SU-DHL-6 (cell line): Measurements from ENCODE around the gene FAT3.

Experiments
- H2AFZ ChIP-seq: fragments of 200-600 bp; sonication (generic); 2 replicates; pipeline ENCODE4 v1.6.1; 2014; ENCODE audit warnings: low read depth, mild to moderate bottlenecking, moderate library complexity, mixed read lengths, antibody characterized with exemption, low read length; ENCODE audit not compliant: severe bottlenecking
- H3F3A ChIP-seq: fragments of 200-600 bp; shearing (Covaris generic); 2 replicates; pipeline ENCODE4 v1.6.0; 2016; ENCODE audit warnings: antibody characterized with exemption, mild to moderate bottlenecking; ENCODE audit not compliant: insufficient read depth
- H3K27ac ChIP-seq: fragments of 200-600 bp; sonication (generic); 2 replicates; pipeline ENCODE4 v1.5.1; 2016; ENCODE audit warnings: low read depth, mild to moderate bottlenecking, low read length, moderate library complexity, mixed read lengths
- H3K27me3 ChIP-seq: fragments of 200-600 bp; sonication (generic), shearing (Covaris generic); 2 replicates; pipeline ENCODE4 v1.6.0; 2014; ENCODE audit warnings: mild to moderate bottlenecking, low read length
- H3K36me3 ChIP-seq: fragments of 200-600 bp; sonication (generic); 2 replicates; pipeline ENCODE4 v1.6.1; 2014; ENCODE audit warnings: mild to moderate bottlenecking, low read length, mixed read lengths
- H3K4me2 ChIP-seq: fragments of 300-600, 200-600 bp; shearing (Covaris generic), sonication (generic); 2 replicates; pipeline ENCODE4 v1.6.0; 2014; ENCODE audit warnings: low read length, low read depth, mild to moderate bottlenecking; ENCODE audit not compliant: poor library complexity, severe bottlenecking
- H3K4me3 ChIP-seq: fragments of 200-600 bp; sonication (generic); 2 replicates; pipeline ENCODE4 v1.5.1; 2014; ENCODE audit warnings: antibody characterized with exemption, low read length, mild to moderate bottlenecking, mixed read lengths; ENCODE audit not compliant: insufficient read depth, poor library complexity, severe bottlenecking
- H3K79me2 ChIP-seq: fragments of 200-600 bp; sonication (generic); 2 replicates; pipeline ENCODE4 v1.6.1; 2014; ENCODE audit warnings: mild to moderate bottlenecking, low read length, moderate library complexity; ENCODE audit not compliant: insufficient read depth
- H3K9ac ChIP-seq: fragments of 200-600 bp; sonication (generic); 2 replicates; pipeline ENCODE4 v1.7.0; 2014; ENCODE audit warnings: mild to moderate bottlenecking, low read length
- H3K9me2 ChIP-seq: fragments of 200-600 bp; sonication (generic); replicated peaks from 2 replicates; pipeline ENCODE4 v1.6.1; 2014; ENCODE audit warnings: low read length; ENCODE audit not compliant: insufficient read depth
- H3K9me3 ChIP-seq: fragments of 200-600 bp; sonication (generic); 2 replicates; pipeline ENCODE4 v1.6.1; 2014; ENCODE audit warnings: low read length, mixed read lengths; ENCODE audit not compliant: insufficient read depth
- H4K20me1 ChIP-seq: fragments of 200-600 bp; sonication (generic); 2 replicates; pipeline ENCODE4 v1.6.1; 2014; ENCODE audit warnings: low read depth, mild to moderate bottlenecking, antibody characterized with exemption, low read length, moderate library complexity, mixed read lengths
- EZH2phosphoT487 ChIP-seq: fragments of 200-600 bp; sonication (generic), shearing (Covaris generic); conservative IDR thresholded peaks from 2 replicates; pipeline ENCODE4 v1.6.1; 2018; ENCODE audit warnings: mild to moderate bottlenecking, antibody characterized with exemption, low read length, moderate library complexity, mixed read lengths
- TF ChIP-seq, protein P1 (sequence below): fragments of 200-600 bp; sonication (generic); IDR thresholded peaks from one replicate; pipeline ENCODE4 v1.5.1; 2017; ENCODE audit warnings: antibody characterized with exemption, mild to moderate bottlenecking, low read length, moderate library complexity; ENCODE audit not compliant: insufficient read depth, poor library complexity, severe bottlenecking

FAT3 gene

DNA sequence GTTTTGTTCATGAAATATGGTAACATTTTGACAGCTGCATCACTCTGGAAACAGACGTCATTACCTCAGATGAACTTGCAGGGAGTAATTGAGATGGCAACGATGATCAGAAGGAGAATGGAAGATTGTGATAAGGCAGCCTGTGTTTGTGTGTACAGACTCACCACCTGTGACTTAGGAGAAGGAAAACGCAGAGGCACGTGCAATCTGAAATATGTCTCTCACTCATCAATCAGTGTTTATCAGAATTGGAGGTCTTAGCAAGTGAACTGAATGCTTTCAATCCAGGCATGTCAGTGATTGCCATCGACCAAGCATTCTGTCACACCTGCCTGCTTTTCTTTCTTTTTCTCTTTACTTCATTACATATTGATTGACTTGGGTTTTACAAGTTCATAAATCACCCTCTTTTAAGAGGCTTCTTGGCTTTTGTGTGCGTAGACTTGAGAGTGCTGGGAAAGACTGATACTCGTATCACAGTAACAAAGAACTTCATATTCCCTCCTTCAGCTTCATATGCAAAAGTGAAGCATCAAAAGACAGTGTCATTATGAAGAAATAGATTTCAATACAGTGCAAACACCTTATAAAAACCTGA is 24.6 kb downstream of the FAT3 start:
- H3K4me2 ChIP-seq = no peak overlapping the region
- no peaks in the 10 kb centered on the region for H3K79me2 ChIP-seq
- no peaks in the 10 kb centered on the region for H3K27me3 ChIP-seq
- no peaks in the 10 kb centered on the region for H4K20me1 ChIP-seq
- no peaks in the 10 kb centered on the region for H3F3A ChIP-seq
- H2AFZ ChIP-seq = no peak overlapping the region
- H3K9me2 ChIP-seq = no peaks in the 10 kb centered on the region
- TF ChIP-seq, protein P1, sequence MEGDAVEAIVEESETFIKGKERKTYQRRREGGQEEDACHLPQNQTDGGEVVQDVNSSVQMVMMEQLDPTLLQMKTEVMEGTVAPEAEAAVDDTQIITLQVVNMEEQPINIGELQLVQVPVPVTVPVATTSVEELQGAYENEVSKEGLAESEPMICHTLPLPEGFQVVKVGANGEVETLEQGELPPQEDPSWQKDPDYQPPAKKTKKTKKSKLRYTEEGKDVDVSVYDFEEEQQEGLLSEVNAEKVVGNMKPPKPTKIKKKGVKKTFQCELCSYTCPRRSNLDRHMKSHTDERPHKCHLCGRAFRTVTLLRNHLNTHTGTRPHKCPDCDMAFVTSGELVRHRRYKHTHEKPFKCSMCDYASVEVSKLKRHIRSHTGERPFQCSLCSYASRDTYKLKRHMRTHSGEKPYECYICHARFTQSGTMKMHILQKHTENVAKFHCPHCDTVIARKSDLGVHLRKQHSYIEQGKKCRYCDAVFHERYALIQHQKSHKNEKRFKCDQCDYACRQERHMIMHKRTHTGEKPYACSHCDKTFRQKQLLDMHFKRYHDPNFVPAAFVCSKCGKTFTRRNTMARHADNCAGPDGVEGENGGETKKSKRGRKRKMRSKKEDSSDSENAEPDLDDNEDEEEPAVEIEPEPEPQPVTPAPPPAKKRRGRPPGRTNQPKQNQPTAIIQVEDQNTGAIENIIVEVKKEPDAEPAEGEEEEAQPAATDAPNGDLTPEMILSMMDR = no peak
- no peak for TF ChIP-seq EZH2phosphoT487
- H3K4me3 ChIP-seq = no peak overlapping the region
- no peak overlapping the region for H3K9ac ChIP-seq
- H3K36me3 ChIP-seq = no peaks in the 10 kb centered on the region
- no peak overlapping the region for H3K27ac ChIP-seq
- H3K9me3 ChIP-seq = no peaks in the 10 kb centered on the region

DNA sequence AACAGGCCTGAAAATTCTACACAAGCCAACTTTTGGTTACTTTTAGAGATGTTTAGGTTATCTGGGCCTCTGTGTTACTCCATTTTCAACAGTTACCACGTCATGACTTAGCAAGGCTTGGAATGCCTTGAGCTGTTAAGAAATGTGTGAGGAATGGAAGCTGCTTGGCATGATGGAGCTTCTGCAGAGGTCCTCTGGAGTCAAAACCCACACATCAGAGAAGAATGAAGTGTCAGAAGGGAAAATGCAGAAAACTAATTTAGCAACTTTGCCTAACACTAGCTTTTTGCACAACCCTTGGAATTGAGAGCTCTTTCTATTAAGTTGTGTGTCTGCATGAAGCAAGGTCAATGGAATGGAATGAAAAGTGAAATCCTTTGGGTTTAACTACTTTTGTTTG is 27.4 kb downstream of the FAT3 start:
- Histone ChIP-seq H2AFZ (no peak overlapping the region), H3F3A (no peaks in the 10 kb centered on the region), H3K27ac (no peak overlapping the region), H4K20me1 (no peaks in the 10 kb centered on the region), H3K9me2 (no peaks in the 10 kb centered on the region), H3K79me2 (no peaks in the 10 kb centered on the region), H3K9ac (no peak overlapping the region), H3K9me3 (no peaks in the 10 kb centered on the region), H3K27me3 (no peaks in the 10 kb centered on the region), H3K36me3 (no peaks in the 10 kb centered on the region), H3K4me2 (no peak overlapping the region), H3K4me3 (no peak overlapping the region)
- TF ChIP-seq, protein P1 = no peak
- no peak for TF ChIP-seq EZH2phosphoT487

GRCh38 chr11:92253421-92253820 is 28.8 kb downstream of the FAT3 start:
- H3K27ac ChIP-seq = no peak overlapping the region
- no peaks in the 10 kb centered on the region for H3K27me3 ChIP-seq
- no peaks in the 10 kb centered on the region for H4K20me1 ChIP-seq
- H2AFZ ChIP-seq = no peak overlapping the region
- no peaks in the 10 kb centered on the region for H3K36me3 ChIP-seq
- H3F3A ChIP-seq = no peaks in the 10 kb centered on the region
- H3K79me2 ChIP-seq = no peaks in the 10 kb centered on the region
- no peak overlapping the region for H3K4me2 ChIP-seq
- no peaks in the 10 kb centered on the region for H3K9me3 ChIP-seq
- H3K4me3 ChIP-seq = no peak overlapping the region
- no peak for TF ChIP-seq EZH2phosphoT487
- TF ChIP-seq, protein P1 = no peak
- no peak overlapping the region for H3K9ac ChIP-seq
- H3K9me2 ChIP-seq = no peaks in the 10 kb centered on the region
